Natural killer cell (primary cell): ENCODE results near the gene PABPC1L2B. TPM values are rescaled to one million over a fixed set of nuclear protein-coding genes. Genes with fewer than 3 reads are reported as not detected.
"Not testable (repeated sequence)": the region's sequence is repeated elsewhere in the genome, so short reads cannot be mapped to it uniquely, and the experiment has no call there.

Source experiments
- ATAC-seq, 3 donors: fragments of 150-1000 bp in 2 of 3; fragments of 200-7000 bp in 1 of 3; cut with Tn5 transposase; 1 replicate in 1 of 3; 2 replicates in 2 of 3; pipeline ENCODE4 v1.10.0; 2021; ENCODE audit warnings: mild to moderate bottlenecking in 2 of 3, moderate library complexity in 2 of 3
- DNase-seq, 2 donors: peaks; one replicate each; pipeline versions ENCODE4 v3.0.0 to v3.0.0-alpha.2; 2013 to 2021; ENCODE audit warnings: mixed read lengths in 1 of 2
- H3K27ac ChIP-seq: one replicate; pipeline ENCODE4 v1.5.1; 2013; ENCODE audit warnings: mild to moderate bottlenecking, low read length
- H3K27me3 ChIP-seq: one replicate; pipeline ENCODE4 v1.6.1; 2013; ENCODE audit warnings: low read length; ENCODE audit not compliant: control insufficient read depth, insufficient read depth
- H3K36me3 ChIP-seq: one replicate; pipeline ENCODE4 v1.6.1; 2013; ENCODE audit warnings: low read length; ENCODE audit not compliant: control insufficient read depth, insufficient read depth
- H3K4me1 ChIP-seq: one replicate; pipeline ENCODE4 v1.6.1; 2013; ENCODE audit warnings: low read length; ENCODE audit not compliant: control insufficient read depth, insufficient read depth
- H3K4me3 ChIP-seq: one replicate; pipeline ENCODE4 v1.5.1; 2013; ENCODE audit warnings: low read length
- H3K9me3 ChIP-seq: one replicate; pipeline ENCODE4 v1.6.1; 2013; ENCODE audit warnings: low read length; ENCODE audit not compliant: control insufficient read depth, insufficient read depth
- H3K27ac Mint-ChIP-seq, 2 donors: one replicate each; pipeline ENCODE4 v1.8.0; 2022; ENCODE audit warnings: mild to moderate bottlenecking in 2 of 2, mixed read lengths in 2 of 2, moderate library complexity in 1 of 2
- H3K27me3 Mint-ChIP-seq, 2 donors: one replicate each; pipeline ENCODE4 v1.8.0; 2022; ENCODE audit warnings: low read depth in 2 of 2, mixed read lengths in 2 of 2
- H3K36me3 Mint-ChIP-seq: one replicate; pipeline ENCODE4 v1.8.0; 2022; ENCODE audit warnings: mixed read lengths
- H3K4me1 Mint-ChIP-seq, 2 donors: one replicate each; pipeline ENCODE4 v1.8.0; 2022; ENCODE audit warnings: mixed read lengths in 2 of 2
- H3K4me3 Mint-ChIP-seq: one replicate; pipeline ENCODE4 v1.8.0; 2022; ENCODE audit warnings: mild to moderate bottlenecking, moderate library complexity, mixed read lengths
- H3K9me3 Mint-ChIP-seq, 2 donors: one replicate each; pipeline ENCODE4 v1.8.0; 2022; ENCODE audit warnings: mixed read lengths in 2 of 2
- WGBS: methylation state at CpG from one replicate; pipeline ENCODE4 v1.1.7; 2013; ENCODE audit warnings: missing lambda C conversion rate; ENCODE audit not compliant: insufficient coverage; 5-methylcytosine and 5-hydroxymethylcytosine counted together
- intact Hi-C: fragments of 100-400 bp; cut with micrococcal nuclease; formaldehyde crosslinking; loops from one replicate; pipeline ENCODE4 v1.14.2; 2022
- total RNA-seq, 4 donors: library from RNA; stranded (reverse); fragments of 120-200 nt in 1 of 4; gene quantifications; one replicate each; pipeline versions ENCODE4 v1.2.3 to v1.2.4, GENCODE V29; 2013 to 2022

Gene PABPC1L2B
- not detected for total RNA-seq
- not detected for total RNA-seq (2013)

GRCh38 chrX:73002733-73003132 lies at the start of gene PABPC1L2B:
Gene PABPC1L2B, plus strand, starts transcription at chrX:73002939. Its CDS starts 704 bp downstream, at chrX:73003643.
- H3K4me3 ChIP-seq, H3K4me1 ChIP-seq, H3K9me3 Mint-ChIP-seq, intact Hi-C loops, H3K27me3 Mint-ChIP-seq, H3K36me3 ChIP-seq, H3K27me3 ChIP-seq, H3K4me3 Mint-ChIP-seq, H3K9me3 ChIP-seq, H3K36me3 Mint-ChIP-seq, H3K4me1 Mint-ChIP-seq, H3K27ac Mint-ChIP-seq, H3K27ac ChIP-seq, DNase-seq, ATAC-seq: not testable (repeated sequence)
- WGBS, result no CpG with 5 or more reads among the region's 44 CpGs

- not testable (repeated sequence) for H3K36me3 Mint-ChIP-seq, H3K4me1 Mint-ChIP-seq, H3K27me3 ChIP-seq
Measured at GRCh38 chrX:72959971-72960370, 42.8 kb upstream of the PABPC1L2B start.

GRCh38 chrX:72971859-72972258 lies 30.9 kb upstream of the PABPC1L2B start:
- H3K4me1 ChIP-seq, H3K4me3 Mint-ChIP-seq, ATAC-seq, H3K36me3 ChIP-seq, intact Hi-C loops, H3K27ac ChIP-seq, H3K27me3 ChIP-seq, H3K4me1 Mint-ChIP-seq, H3K9me3 ChIP-seq, H3K27me3 Mint-ChIP-seq, H3K27ac Mint-ChIP-seq, H3K9me3 Mint-ChIP-seq, DNase-seq, H3K4me3 ChIP-seq, H3K36me3 Mint-ChIP-seq: not testable (repeated sequence)
- WGBS, result no CpG with 5 or more reads among the region's 5 CpGs

More at GRCh38 chrX:72959971-72960370, 42.8 kb upstream of the PABPC1L2B start:
- H3K4me1 ChIP-seq, H3K4me3 Mint-ChIP-seq, H3K36me3 ChIP-seq, H3K9me3 ChIP-seq, ATAC-seq, H3K27ac Mint-ChIP-seq, H3K4me3 ChIP-seq, intact Hi-C loops, H3K27ac ChIP-seq, H3K9me3 Mint-ChIP-seq, DNase-seq, H3K27me3 Mint-ChIP-seq: not testable (repeated sequence)
- no CpG with 5 or more reads among the region's 9 CpGs for WGBS

- H3K9me3 Mint-ChIP-seq, H3K27ac ChIP-seq, H3K4me3 Mint-ChIP-seq, H3K27me3 ChIP-seq, H3K36me3 Mint-ChIP-seq, H3K36me3 ChIP-seq, H3K27ac Mint-ChIP-seq, DNase-seq, H3K27me3 Mint-ChIP-seq, H3K4me3 ChIP-seq, intact Hi-C loops, H3K4me1 Mint-ChIP-seq, ATAC-seq, H3K9me3 ChIP-seq, H3K4me1 ChIP-seq: not testable (repeated sequence)
- no CpG with 5 or more reads among the region's 7 CpGs for WGBS
Measured at GRCh38 chrX:72974885-72975284, 27.9 kb upstream of the PABPC1L2B start.

GRCh38 chrX:72980894-72981469 lies 21.8 kb upstream of the PABPC1L2B start:
- DNase-seq, H3K36me3 Mint-ChIP-seq, H3K27me3 ChIP-seq, ATAC-seq, H3K4me1 ChIP-seq, H3K9me3 ChIP-seq, intact Hi-C loops, H3K4me3 ChIP-seq, H3K27ac Mint-ChIP-seq, H3K4me3 Mint-ChIP-seq, H3K36me3 ChIP-seq, H3K27ac ChIP-seq, H3K9me3 Mint-ChIP-seq, H3K4me1 Mint-ChIP-seq: not testable (repeated sequence)
- peaks cover 0 to 13% of the 10 kb centered on the region in 2 donors for H3K27me3 Mint-ChIP-seq
- WGBS, result 80% methylated on average over 5 of the region's 5 CpGs

GRCh38 chrX:73004032-73004431 lies 1.3 kb downstream of the PABPC1L2B start:
- WGBS, result no CpG with 5 or more reads among the region's 19 CpGs
- H3K4me3 ChIP-seq, H3K27me3 ChIP-seq, H3K36me3 ChIP-seq, H3K9me3 Mint-ChIP-seq, H3K27me3 Mint-ChIP-seq, H3K27ac Mint-ChIP-seq, H3K4me3 Mint-ChIP-seq, ATAC-seq, H3K27ac ChIP-seq, H3K4me1 ChIP-seq, H3K9me3 ChIP-seq, intact Hi-C loops, H3K4me1 Mint-ChIP-seq, H3K36me3 Mint-ChIP-seq, DNase-seq: not testable (repeated sequence)
